Uterus (tissue), 2 donors: ENCODE measurements around the gene LCN1.

ENCODE experiments used
- CTCF ChIP-seq, 4 experiments: fragments of 200-600 bp in 2 of 4; fragments of 450-650 bp in 2 of 4; sonication (generic) in 2 of 4; IDR thresholded peaks; one replicate each; pipeline ENCODE4 v1.5.1; 2016 to 2019; ENCODE audit warnings: antibody characterized with exemption in 4 of 4, mild to moderate bottlenecking in 2 of 4, moderate library complexity in 1 of 4
- POLR2A ChIP-seq, 2 donors: fragments of 450-650 bp; IDR thresholded peaks; one replicate each; pipeline ENCODE4 v1.6.1; 2016; ENCODE audit warnings: antibody characterized with exemption in 2 of 2, mild to moderate bottlenecking in 1 of 2, moderate library complexity in 1 of 2

GRCh38 chr9:135516132-135516860 lies 4.9 kb upstream of the LCN1 start:
- TF ChIP-seq POLR2A (IDR thresholded peaks at IDR 0.05) (no peak), CTCF (IDR thresholded peaks at IDR 0.05) (no peak)
